GM12801 (cell line): ENCODE measurements around the gene PYROXD2.

Source experiments
- CTCF ChIP-seq: IDR thresholded peaks from one replicate; pipeline ENCODE4 v1.5.1; 2011; ENCODE audit warnings: control low read depth; ENCODE audit not compliant: insufficient read length; ENCODE audit errors: extremely low read depth

Gene PYROXD2

GRCh38 chr10:98376485-98376884 lies 38.5 kb downstream of the PYROXD2 start:
- TF ChIP-seq CTCF: no peak

GRCh38 chr10:98374217-98374985 lies 40.6 kb downstream of the PYROXD2 start:
- TF ChIP-seq CTCF: no peak

GRCh38 chr10:98373260-98374040 lies 41.5 kb downstream of the PYROXD2 start:
- TF ChIP-seq CTCF: no peak

- TF ChIP-seq CTCF: no peak
Observed at GRCh38 chr10:98370831-98371820, 43.9 kb downstream of the PYROXD2 start.

- TF ChIP-seq CTCF: no peak
Observed at GRCh38 chr10:98369801-98370200, 45.2 kb downstream of the PYROXD2 start.

GRCh38 chr10:98368644-98369043 lies 46.3 kb downstream of the PYROXD2 start:
- no peak for TF ChIP-seq CTCF
